SK-N-SH (cell line): ENCODE data around the gene ASF1B. TPM values are rescaled to one million over a fixed set of nuclear protein-coding genes. Genes with fewer than 3 reads are reported as not detected.

Experiments used
- CTCF ChIA-PET: fragments of 300-600, 350-600 bp; formaldehyde crosslinking; extraction: SDS; loops from one replicate; lab custom pipeline; 2021; lab: Yijun Ruan, JAX
- POLR2A ChIA-PET: fragments of 350-600 bp; sonication (Branson Sonifier 250); formaldehyde crosslinking; extraction: SDS; loops from one replicate; lab custom pipeline; 2020; ENCODE audit warnings: antibody characterized with exemption, inconsistent platforms; lab: Yijun Ruan, JAX
- DNase-seq: peaks from one replicate; pipeline ENCODE4 v3.0.0; 2012
- H2AFZ ChIP-seq: fragments of 200-600 bp; sonication (generic); 2 replicates; pipeline ENCODE4 v1.8.1; 2016; ENCODE audit warnings: antibody characterized with exemption, mild to moderate bottlenecking, low read depth
- H3F3A ChIP-seq: fragments of 200-600 bp; sonication (generic); replicated peaks from 2 replicates; pipeline ENCODE3; 2016; ENCODE audit warnings: antibody characterized with exemption, mild to moderate bottlenecking; ENCODE audit not compliant: insufficient read depth
- H3K27ac ChIP-seq, 2 experiments: fragments of 200-500 bp in 1 of 2; fragments of 200-600 bp in 1 of 2; sonication (Bioruptor generic) in 1 of 2; sonication (generic), shearing (Covaris generic) in 1 of 2; 2 replicates each; pipeline versions ENCODE4 v1.5.1 to v1.6.1; 2014 to 2016; ENCODE audit warnings: low read depth in 2 of 2, inconsistent platforms in 1 of 2, low read length in 1 of 2, mild to moderate bottlenecking in 1 of 2, mixed read lengths in 1 of 2
- H3K27me3 ChIP-seq: fragments of 200-600 bp; sonication (generic), shearing (Covaris generic); 2 replicates; pipeline ENCODE4 v1.6.1; 2016; ENCODE audit warnings: mixed run types; ENCODE audit not compliant: insufficient read depth
- H3K36me3 ChIP-seq, 2 experiments: fragments of 200-500 bp in 1 of 2; fragments of 200-600 bp in 1 of 2; sonication (Bioruptor generic) in 1 of 2; sonication (generic) in 1 of 2; replicated peaks in 1 of 2; 2 replicates each; pipeline versions ENCODE3 to v1.5.1; 2014 to 2016; ENCODE audit warnings: low read length in 1 of 2, mild to moderate bottlenecking in 1 of 2; ENCODE audit not compliant: insufficient read depth in 2 of 2, control insufficient read depth in 1 of 2
- H3K4me1 ChIP-seq, 2 experiments: fragments of 200-500 bp in 1 of 2; fragments of 200-600 bp in 1 of 2; sonication (Bioruptor generic) in 1 of 2; sonication (generic), shearing (Covaris generic) in 1 of 2; 2 replicates each; pipeline versions ENCODE4 v1.5.1 to v1.6.1; 2014 to 2016; ENCODE audit warnings: low read depth in 1 of 2, low read length in 1 of 2, mixed run types in 1 of 2; ENCODE audit not compliant: insufficient read depth in 2 of 2, control insufficient read depth in 1 of 2
- H3K4me2 ChIP-seq: fragments of 200-600 bp; sonication (generic), shearing (Covaris generic); 2 replicates; pipeline ENCODE4 v1.6.1; 2017; ENCODE audit warnings: mixed run types
- H3K4me3 ChIP-seq, 2 experiments: fragments of 200-500 bp in 1 of 2; fragments of 200-600 bp in 1 of 2; sonication (Bioruptor generic) in 1 of 2; sonication (generic), shearing (Covaris generic) in 1 of 2; 2 replicates each; pipeline versions ENCODE4 v1.5.1 to v1.8.1; 2014 to 2016; ENCODE audit warnings: low read depth in 2 of 2, inconsistent platforms in 1 of 2, low read length in 1 of 2, mild to moderate bottlenecking in 1 of 2, mixed read lengths in 1 of 2, moderate library complexity in 1 of 2
- H3K79me2 ChIP-seq: fragments of 200-600 bp; sonication (generic); 2 replicates; pipeline ENCODE4 v1.8.1; 2017; ENCODE audit warnings: mild to moderate bottlenecking; ENCODE audit not compliant: insufficient read depth
- H3K9ac ChIP-seq: fragments of 200-600 bp; sonication (generic); 2 replicates; pipeline ENCODE4 v1.6.1; 2017; ENCODE audit warnings: mixed run types
- H3K9me2 ChIP-seq: fragments of 200-600 bp; sonication (generic); 2 replicates; pipeline ENCODE4 v1.6.1; 2017; ENCODE audit warnings: mixed run types
- H3K9me3 ChIP-seq: fragments of 200-600 bp; sonication (generic); 2 replicates; pipeline ENCODE4 v1.6.1; 2017; ENCODE audit warnings: mixed run types, mild to moderate bottlenecking, moderate library complexity
- H4K20me1 ChIP-seq: fragments of 200-600 bp; sonication (generic); 2 replicates; pipeline ENCODE4 v1.6.1; 2017; ENCODE audit warnings: mild to moderate bottlenecking, mixed run types; ENCODE audit not compliant: insufficient read depth
- CTCF ChIP-seq: fragments of 200-600 bp; sonication (generic); IDR thresholded peaks from 2 replicates; pipeline ENCODE4 v1.6.1; 2017; ENCODE audit warnings: antibody characterized with exemption, mild to moderate bottlenecking, moderate library complexity
- EP300 ChIP-seq, 2 experiments: IDR thresholded peaks; 2 replicates each; pipeline versions ENCODE4 v1.4.0 to v1.6.1; 2012; ENCODE audit warnings: borderline replicate concordance in 1 of 2, low read depth in 1 of 2, low read length in 1 of 2
- FOSL2 ChIP-seq: IDR thresholded peaks from 2 replicates; pipeline ENCODE4 v1.4.0; 2012; ENCODE audit warnings: low read depth, mild to moderate bottlenecking, moderate library complexity, borderline replicate concordance
- FOXJ3 ChIP-seq: sonication (generic); formaldehyde crosslinking; IDR thresholded peaks from 2 replicates; pipeline ENCODE4 v1.5.1; 2020; ENCODE audit warnings: mild to moderate bottlenecking, missing genetic modification reagents
- GABPA ChIP-seq: IDR thresholded peaks from 2 replicates; pipeline ENCODE4 v1.4.0; 2012; ENCODE audit warnings: low read depth, mild to moderate bottlenecking
- MAX ChIP-seq: IDR thresholded peaks from 2 replicates; pipeline ENCODE4 v1.4.0; 2012; ENCODE audit warnings: low read depth
- MEF2A ChIP-seq: IDR thresholded peaks from 2 replicates; pipeline ENCODE4 v1.4.0; 2012; ENCODE audit warnings: low read depth, borderline replicate concordance
- MXI1 ChIP-seq: IDR thresholded peaks from 2 replicates; pipeline ENCODE4 v1.6.1; 2012; ENCODE audit warnings: mild to moderate bottlenecking, low read depth, low read length, improper control_type of control experiment
- NFIC ChIP-seq: IDR thresholded peaks from 2 replicates; pipeline ENCODE4 v1.4.0; 2012; ENCODE audit warnings: borderline replicate concordance
- PBX3 ChIP-seq: IDR thresholded peaks from 2 replicates; pipeline ENCODE4; 2012
- POLR2AphosphoS5 ChIP-seq: IDR thresholded peaks from 2 replicates; pipeline ENCODE4 v1.6.1; 2012; ENCODE audit warnings: low read depth, low read length
- RAD21 ChIP-seq: IDR thresholded peaks from 2 replicates; pipeline ENCODE4 v1.6.1; 2012; ENCODE audit warnings: mild to moderate bottlenecking, low read length
- REST ChIP-seq: IDR thresholded peaks from 2 replicates; pipeline ENCODE4 v1.6.1; 2012; ENCODE audit warnings: mild to moderate bottlenecking, low read depth, low read length, moderate library complexity
- SIN3A ChIP-seq: IDR thresholded peaks from 2 replicates; pipeline ENCODE4 v1.6.1; 2012; ENCODE audit warnings: low read depth, mild to moderate bottlenecking, low read length, moderate library complexity, borderline replicate concordance
- SMC3 ChIP-seq: IDR thresholded peaks from 2 replicates; pipeline ENCODE4 v1.6.1; 2012; ENCODE audit warnings: low read depth, low read length, improper control_type of control experiment
- TAF1 ChIP-seq: IDR thresholded peaks from 2 replicates; pipeline ENCODE4 v1.6.1; 2012; ENCODE audit warnings: low read depth, mild to moderate bottlenecking, low read length, moderate library complexity, borderline replicate concordance
- TCF12 ChIP-seq: IDR thresholded peaks from 2 replicates; pipeline ENCODE4 v1.4.0; 2012
- USF1 ChIP-seq: IDR thresholded peaks from 2 replicates; pipeline ENCODE4 v1.4.0; 2012; ENCODE audit warnings: low read depth, borderline replicate concordance
- ZBTB33 ChIP-seq: IDR thresholded peaks from 2 replicates; pipeline ENCODE4 v1.4.0; 2012; ENCODE audit warnings: low read depth, borderline replicate concordance
- WGBS: methylation state at CpG from one replicate; pipeline ENCODE4 v1.1.6; 2017; ENCODE audit warnings: low lambda C conversion rate; 5-methylcytosine and 5-hydroxymethylcytosine counted together
- polyA plus RNA-seq, 3 experiments: library from polyadenylated mRNA; depleted of rRNA; stranded (reverse); fragments of >200 nt; gene quantifications; 2 replicates each; pipeline ENCODE4 v1.2.3, GENCODE V29; 2012

ASF1B gene
- polyA plus RNA-seq, 1 of the 3 experiments (the other 2 are of a cell fraction): 19.0 TPM

GRCh38 chr19:14114854-14115253 is 21.5 kb downstream of the ASF1B start:
- no peaks in the 10 kb centered on the region for H3K27me3 ChIP-seq
- H3K9me2 ChIP-seq: no peaks in the 10 kb centered on the region
- no peaks in the 10 kb centered on the region for H3K9me3 ChIP-seq
- H3F3A ChIP-seq: peaks cover 9% of the 10 kb centered on the region
- peaks cover 48% of the 10 kb centered on the region for H3K79me2 ChIP-seq
- no peak overlapping the region for H2AFZ ChIP-seq
- ChIA-PET POLR2A (no interaction called here), CTCF (interaction anchor here (1.6 to 4.7 kb wide), 6 partner anchors 13 to 234 kb away, joined by 4 to 28 read pairs (median 14); partner anchors contain the start of genes ASF1B, MISP3 and SAMD1)
- no peaks in the 10 kb centered on the region for H4K20me1 ChIP-seq
- H3K4me1 ChIP-seq: peaks cover 15 to 30% of the 10 kb centered on the region in 2 experiments
- TF ChIP-seq MEF2A: no peak
- no peak for TF ChIP-seq NFIC
- TF ChIP-seq ZBTB33: no peak
- peak; percentile 16; the same call in 1 of the 2 replicates for TF ChIP-seq RAD21
- no peak for TF ChIP-seq GABPA
- peak; percentile 52 for TF ChIP-seq CTCF
- TF ChIP-seq FOXJ3 (CRISPR knock-in tag): no peak
- TF ChIP-seq SMC3: peak; percentile 20; the same call in 1 of the 2 replicates
- no peak for TF ChIP-seq SIN3A
- TF ChIP-seq TAF1: no peak
- peak; percentile 60 for DNase-seq
- no peak overlapping the region for H3K4me3 ChIP-seq
- H3K4me2 ChIP-seq: no peak overlapping the region
- 82% methylated on average over 9 of the region's 9 CpGs for WGBS
- no peak overlapping the region for H3K27ac ChIP-seq
- no peak overlapping the region for H3K9ac ChIP-seq
- H3K36me3 ChIP-seq: no peaks in the 10 kb centered on the region

GRCh38 chr19:14114439-14114838 is 21.9 kb downstream of the ASF1B start:
- no peak overlapping the region for H3K4me3 ChIP-seq
- no peak overlapping the region for H3K4me2 ChIP-seq
- H3K9me3 ChIP-seq: no peaks in the 10 kb centered on the region
- H2AFZ ChIP-seq: no peak overlapping the region
- peaks cover 9% of the 10 kb centered on the region for H3F3A ChIP-seq
- no peak overlapping the region for H3K9ac ChIP-seq
- 100% methylated on average over 5 of the region's 7 CpGs for WGBS
- H4K20me1 ChIP-seq: no peaks in the 10 kb centered on the region
- ChIA-PET CTCF (interaction anchor here (0.7 to 4.7 kb wide), 7 partner anchors 9 to 235 kb away, joined by 3 to 28 read pairs (median 9); partner anchors contain the start of genes ASF1B, MISP3 and SAMD1), POLR2A (no interaction called here)
- DNase-seq: no peak
- H3K9me2 ChIP-seq: no peaks in the 10 kb centered on the region
- H3K27me3 ChIP-seq: no peaks in the 10 kb centered on the region
- peaks cover 50% of the 10 kb centered on the region for H3K79me2 ChIP-seq
- H3K27ac ChIP-seq: no peak overlapping the region
- no peaks in the 10 kb centered on the region for H3K36me3 ChIP-seq
- H3K4me1 ChIP-seq: peaks cover 15 to 26% of the 10 kb centered on the region in 2 experiments
- no peak for TF ChIP-seq TCF12
- TF ChIP-seq REST: no peak
- TF ChIP-seq PBX3: no peak
- no peak for TF ChIP-seq TAF1
- no peak for TF ChIP-seq POLR2AphosphoS5
- TF ChIP-seq MXI1: no peak
- TF ChIP-seq FOXJ3 (CRISPR knock-in tag): no peak
- no peak for TF ChIP-seq FOSL2
- TF ChIP-seq MAX: no peak
- TF ChIP-seq USF1: no peak
- TF ChIP-seq EP300 (IDR thresholded peaks at IDR 0.05; ENCODE audit: borderline replicate concordance in 1 of 2, low read depth in 1 of 2, low read length in 1 of 2): no peak
